GM18505 (cell line): ENCODE data around the gene ZC2HC1B.

Experiments
- ATAC-seq: cut with Tn5 transposase; IDR thresholded peaks from one replicate; pipeline ENCODE4 v1.9.1; 2021; ENCODE audit not compliant: unreplicated experiment
- POLR2A ChIP-seq: IDR thresholded peaks from 4 replicates; pipeline ENCODE4 v1.6.1; 2011; ENCODE audit warnings: borderline replicate concordance; ENCODE audit not compliant: insufficient read depth, insufficient read length; ENCODE audit errors: extremely low read depth

The ZC2HC1B gene

GRCh38 chr6:143967706-143968376 lies 103.6 kb downstream of the ZC2HC1B start:
- no peak for TF ChIP-seq POLR2A
- ATAC-seq = no peak

GRCh38 chr6:143969077-143969476 lies 104.8 kb downstream of the ZC2HC1B start:
- ATAC-seq = no peak
- TF ChIP-seq POLR2A = no peak

GRCh38 chr6:143970456-143971218 lies 106.4 kb downstream of the ZC2HC1B start:
- ATAC-seq = no peak
- no peak for TF ChIP-seq POLR2A

- ATAC-seq = no peak
- TF ChIP-seq POLR2A = no peak
Measured at GRCh38 chr6:143971482-143972205, 107.4 kb downstream of the ZC2HC1B start.

GRCh38 chr6:143973097-143973966 lies 109.1 kb downstream of the ZC2HC1B start:
- TF ChIP-seq POLR2A = no peak
- ATAC-seq = no peak

- ATAC-seq = no peak
- no peak for TF ChIP-seq POLR2A
Measured at GRCh38 chr6:143974089-143974488, 109.8 kb downstream of the ZC2HC1B start.

GRCh38 chr6:143976806-143977349 lies 112.6 kb downstream of the ZC2HC1B start:
- no peak for TF ChIP-seq POLR2A
- ATAC-seq = no peak

- ATAC-seq = no peak
Measured at GRCh38 chr6:143980921-143981320, 116.6 kb downstream of the ZC2HC1B start.

GRCh38 chr6:143982968-143983367 lies 118.7 kb downstream of the ZC2HC1B start:
- TF ChIP-seq POLR2A = no peak

More at GRCh38 chr6:143980921-143981320, 116.6 kb downstream of the ZC2HC1B start:
- TF ChIP-seq POLR2A = no peak

GRCh38 chr6:143984666-143985065 lies 120.4 kb downstream of the ZC2HC1B start:
- TF ChIP-seq POLR2A = no peak
- ATAC-seq = no peak

More at GRCh38 chr6:143982968-143983367, 118.7 kb downstream of the ZC2HC1B start:
- ATAC-seq = no peak

- TF ChIP-seq POLR2A = no peak
- ATAC-seq = no peak
Measured at GRCh38 chr6:143986463-143987065, 122.3 kb downstream of the ZC2HC1B start.
